ENCODE data around the gene KLKB1.

Gene KLKB1

GRCh38 chr4:186227221-186227620 is at the start of gene KLKB1:
Gene KLKB1, plus strand, starts transcription at chr4:186227507. Its CDS starts 689 bp downstream, at chr4:186228196.
- H3K4me3 ChIP-seq (ENCODE audit: low read depth, low read length): no peak within 1 kb of the TSS
- TF ChIP-seq CTCF (IDR thresholded peaks at IDR 0.05; ENCODE audit: borderline replicate concordance, insufficient read depth, low read depth, low read length): no peak

- TF ChIP-seq CTCF (IDR thresholded peaks at IDR 0.05; ENCODE audit: borderline replicate concordance, insufficient read depth, low read depth, low read length): no peak
- H3K4me3 ChIP-seq (ENCODE audit: low read depth, low read length): no peak overlapping the region
These were observed 39.2 kb upstream of the KLKB1 start for GRCh38 chr4:186188107-186188506.

GRCh38 chr4:186189656-186190055 is 37.7 kb upstream of the KLKB1 start:
- TF ChIP-seq CTCF (IDR thresholded peaks at IDR 0.05; ENCODE audit: borderline replicate concordance, insufficient read depth, low read depth, low read length): no peak
- no peak overlapping the region for H3K4me3 ChIP-seq (ENCODE audit: low read depth, low read length)

GRCh38 chr4:186190581-186191199 is 36.6 kb upstream of the KLKB1 start:
- TF ChIP-seq CTCF (IDR thresholded peaks at IDR 0.05; ENCODE audit: borderline replicate concordance, insufficient read depth, low read depth, low read length): 0 out of 2 replicates have a peak, but pooled peaks have one; percentile 7
- peak overlapping the region; percentile 93 for H3K4me3 ChIP-seq (ENCODE audit: low read depth, low read length)

GRCh38 chr4:186191200-186192065 is 35.9 kb upstream of the KLKB1 start, which contains the start of gene CYP4V2:
Gene CYP4V2, plus strand, starts transcription at chr4:186191567. Its CDS starts 257 bp downstream, at chr4:186191824.
- TF ChIP-seq CTCF (IDR thresholded peaks at IDR 0.05; ENCODE audit: borderline replicate concordance, insufficient read depth, low read depth, low read length): peak; percentile 61
- H3K4me3 ChIP-seq (ENCODE audit: low read depth, low read length): peak within 1 kb of the TSS; percentile 93

GRCh38 chr4:186192066-186192612 is 35.2 kb upstream of the KLKB1 start:
- TF ChIP-seq CTCF (IDR thresholded peaks at IDR 0.05; ENCODE audit: borderline replicate concordance, insufficient read depth, low read depth, low read length): no peak
- H3K4me3 ChIP-seq (ENCODE audit: low read depth, low read length): peak overlapping the region; percentile 93
